SK-N-SH (cell line): ENCODE data around the gene TSHZ2. TPM values are rescaled to one million over a fixed set of nuclear protein-coding genes. Genes with fewer than 3 reads are reported as not detected.

ENCODE experiments used
- CTCF ChIA-PET: fragments of 300-600, 350-600 bp; formaldehyde crosslinking; extraction: SDS; loops from one replicate; lab custom pipeline; 2021; lab: Yijun Ruan, JAX
- POLR2A ChIA-PET: fragments of 350-600 bp; sonication (Branson Sonifier 250); formaldehyde crosslinking; extraction: SDS; loops from one replicate; lab custom pipeline; 2020; ENCODE audit warnings: antibody characterized with exemption, inconsistent platforms; lab: Yijun Ruan, JAX
- DNase-seq: peaks from one replicate; pipeline ENCODE4 v3.0.0; 2012
- H2AFZ ChIP-seq: fragments of 200-600 bp; sonication (generic); 2 replicates; pipeline ENCODE4 v1.8.1; 2016; ENCODE audit warnings: antibody characterized with exemption, mild to moderate bottlenecking, low read depth
- H3F3A ChIP-seq: fragments of 200-600 bp; sonication (generic); replicated peaks from 2 replicates; pipeline ENCODE3; 2016; ENCODE audit warnings: antibody characterized with exemption, mild to moderate bottlenecking; ENCODE audit not compliant: insufficient read depth
- H3K27ac ChIP-seq, 2 experiments: fragments of 200-500 bp in 1 of 2; fragments of 200-600 bp in 1 of 2; sonication (Bioruptor generic) in 1 of 2; sonication (generic), shearing (Covaris generic) in 1 of 2; 2 replicates each; pipeline versions ENCODE4 v1.5.1 to v1.6.1; 2014 to 2016; ENCODE audit warnings: low read depth in 2 of 2, inconsistent platforms in 1 of 2, low read length in 1 of 2, mild to moderate bottlenecking in 1 of 2, mixed read lengths in 1 of 2
- H3K27me3 ChIP-seq: fragments of 200-600 bp; sonication (generic), shearing (Covaris generic); 2 replicates; pipeline ENCODE4 v1.6.1; 2016; ENCODE audit warnings: mixed run types; ENCODE audit not compliant: insufficient read depth
- H3K36me3 ChIP-seq, 2 experiments: fragments of 200-500 bp in 1 of 2; fragments of 200-600 bp in 1 of 2; sonication (Bioruptor generic) in 1 of 2; sonication (generic) in 1 of 2; replicated peaks in 1 of 2; 2 replicates each; pipeline versions ENCODE3 to v1.5.1; 2014 to 2016; ENCODE audit warnings: low read length in 1 of 2, mild to moderate bottlenecking in 1 of 2; ENCODE audit not compliant: insufficient read depth in 2 of 2, control insufficient read depth in 1 of 2
- H3K4me1 ChIP-seq, 2 experiments: fragments of 200-500 bp in 1 of 2; fragments of 200-600 bp in 1 of 2; sonication (Bioruptor generic) in 1 of 2; sonication (generic), shearing (Covaris generic) in 1 of 2; 2 replicates each; pipeline versions ENCODE4 v1.5.1 to v1.6.1; 2014 to 2016; ENCODE audit warnings: low read depth in 1 of 2, low read length in 1 of 2, mixed run types in 1 of 2; ENCODE audit not compliant: insufficient read depth in 2 of 2, control insufficient read depth in 1 of 2
- H3K4me2 ChIP-seq: fragments of 200-600 bp; sonication (generic), shearing (Covaris generic); 2 replicates; pipeline ENCODE4 v1.6.1; 2017; ENCODE audit warnings: mixed run types
- H3K4me3 ChIP-seq, 2 experiments: fragments of 200-500 bp in 1 of 2; fragments of 200-600 bp in 1 of 2; sonication (Bioruptor generic) in 1 of 2; sonication (generic), shearing (Covaris generic) in 1 of 2; 2 replicates each; pipeline versions ENCODE4 v1.5.1 to v1.8.1; 2014 to 2016; ENCODE audit warnings: low read depth in 2 of 2, inconsistent platforms in 1 of 2, low read length in 1 of 2, mild to moderate bottlenecking in 1 of 2, mixed read lengths in 1 of 2, moderate library complexity in 1 of 2
- H3K79me2 ChIP-seq: fragments of 200-600 bp; sonication (generic); 2 replicates; pipeline ENCODE4 v1.8.1; 2017; ENCODE audit warnings: mild to moderate bottlenecking; ENCODE audit not compliant: insufficient read depth
- H3K9ac ChIP-seq: fragments of 200-600 bp; sonication (generic); 2 replicates; pipeline ENCODE4 v1.6.1; 2017; ENCODE audit warnings: mixed run types
- H3K9me2 ChIP-seq: fragments of 200-600 bp; sonication (generic); 2 replicates; pipeline ENCODE4 v1.6.1; 2017; ENCODE audit warnings: mixed run types
- H3K9me3 ChIP-seq: fragments of 200-600 bp; sonication (generic); 2 replicates; pipeline ENCODE4 v1.6.1; 2017; ENCODE audit warnings: mixed run types, mild to moderate bottlenecking, moderate library complexity
- H4K20me1 ChIP-seq: fragments of 200-600 bp; sonication (generic); 2 replicates; pipeline ENCODE4 v1.6.1; 2017; ENCODE audit warnings: mild to moderate bottlenecking, mixed run types; ENCODE audit not compliant: insufficient read depth
- CHD2 ChIP-seq: fragments of 150-350 bp; IDR thresholded peaks from 2 replicates; pipeline ENCODE4 v1.6.1; 2018; ENCODE audit warnings: low read length; ENCODE audit not compliant: partially characterized antibody
- ELF1 ChIP-seq: IDR thresholded peaks from 2 replicates; pipeline ENCODE4 v1.4.0; 2012
- EZH2phosphoT487 ChIP-seq: fragments of 200-600 bp; sonication (generic); IDR thresholded peaks from 2 replicates; pipeline ENCODE4 v1.6.1; 2017; ENCODE audit warnings: low read depth, mixed run types, mild to moderate bottlenecking, antibody characterized with exemption, moderate library complexity, borderline replicate concordance
- FOSL2 ChIP-seq: IDR thresholded peaks from 2 replicates; pipeline ENCODE4 v1.4.0; 2012; ENCODE audit warnings: low read depth, mild to moderate bottlenecking, moderate library complexity, borderline replicate concordance
- FOXJ3 ChIP-seq: sonication (generic); formaldehyde crosslinking; IDR thresholded peaks from 2 replicates; pipeline ENCODE4 v1.5.1; 2020; ENCODE audit warnings: mild to moderate bottlenecking, missing genetic modification reagents
- NRF1 ChIP-seq: IDR thresholded peaks from 2 replicates; pipeline ENCODE4 v1.6.1; 2012; ENCODE audit warnings: low read depth, mild to moderate bottlenecking, low read length
- PBX3 ChIP-seq: IDR thresholded peaks from 2 replicates; pipeline ENCODE4; 2012
- SIN3A ChIP-seq: IDR thresholded peaks from 2 replicates; pipeline ENCODE4 v1.6.1; 2012; ENCODE audit warnings: low read depth, mild to moderate bottlenecking, low read length, moderate library complexity, borderline replicate concordance
- SMC3 ChIP-seq: IDR thresholded peaks from 2 replicates; pipeline ENCODE4 v1.6.1; 2012; ENCODE audit warnings: low read depth, low read length, improper control_type of control experiment
- TEAD4 ChIP-seq: IDR thresholded peaks from 2 replicates; pipeline ENCODE4 v1.4.0; 2012; ENCODE audit warnings: mild to moderate bottlenecking, borderline replicate concordance; ENCODE audit not compliant: insufficient read depth
- WGBS: methylation state at CpG from one replicate; pipeline ENCODE4 v1.1.6; 2017; ENCODE audit warnings: low lambda C conversion rate; 5-methylcytosine and 5-hydroxymethylcytosine counted together
- polyA plus RNA-seq, 3 experiments: library from polyadenylated mRNA; depleted of rRNA; stranded (reverse); fragments of >200 nt; gene quantifications; 2 replicates each; pipeline ENCODE4 v1.2.3, GENCODE V29; 2012
- TF ChIP-seq, protein P1 (sequence below): IDR thresholded peaks from 2 replicates; pipeline ENCODE4 v1.4.0; 2012; ENCODE audit warnings: low read depth, borderline replicate concordance
- TF ChIP-seq, protein P2 (sequence below): IDR thresholded peaks from 2 replicates; pipeline ENCODE4 v1.6.1; 2012; ENCODE audit warnings: mild to moderate bottlenecking, low read depth, low read length, moderate library complexity

Gene TSHZ2
- polyA plus RNA-seq, 1 of the 3 experiments (the other 2 are of a cell fraction): 0.13 TPM

GRCh38 chr20:53307964-53308597 is 335.9 kb downstream of the TSHZ2 start (continued):
- TF ChIP-seq ELF1 (no peak), EZH2phosphoT487 (no peak), SIN3A (no peak)

- TF ChIP-seq, protein P1, sequence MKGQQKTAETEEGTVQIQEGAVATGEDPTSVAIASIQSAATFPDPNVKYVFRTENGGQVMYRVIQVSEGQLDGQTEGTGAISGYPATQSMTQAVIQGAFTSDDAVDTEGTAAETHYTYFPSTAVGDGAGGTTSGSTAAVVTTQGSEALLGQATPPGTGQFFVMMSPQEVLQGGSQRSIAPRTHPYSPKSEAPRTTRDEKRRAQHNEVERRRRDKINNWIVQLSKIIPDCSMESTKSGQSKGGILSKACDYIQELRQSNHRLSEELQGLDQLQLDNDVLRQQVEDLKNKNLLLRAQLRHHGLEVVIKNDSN: no peak
- TF ChIP-seq FOXJ3 (CRISPR knock-in tag): no peak
- TF ChIP-seq, protein P2, sequence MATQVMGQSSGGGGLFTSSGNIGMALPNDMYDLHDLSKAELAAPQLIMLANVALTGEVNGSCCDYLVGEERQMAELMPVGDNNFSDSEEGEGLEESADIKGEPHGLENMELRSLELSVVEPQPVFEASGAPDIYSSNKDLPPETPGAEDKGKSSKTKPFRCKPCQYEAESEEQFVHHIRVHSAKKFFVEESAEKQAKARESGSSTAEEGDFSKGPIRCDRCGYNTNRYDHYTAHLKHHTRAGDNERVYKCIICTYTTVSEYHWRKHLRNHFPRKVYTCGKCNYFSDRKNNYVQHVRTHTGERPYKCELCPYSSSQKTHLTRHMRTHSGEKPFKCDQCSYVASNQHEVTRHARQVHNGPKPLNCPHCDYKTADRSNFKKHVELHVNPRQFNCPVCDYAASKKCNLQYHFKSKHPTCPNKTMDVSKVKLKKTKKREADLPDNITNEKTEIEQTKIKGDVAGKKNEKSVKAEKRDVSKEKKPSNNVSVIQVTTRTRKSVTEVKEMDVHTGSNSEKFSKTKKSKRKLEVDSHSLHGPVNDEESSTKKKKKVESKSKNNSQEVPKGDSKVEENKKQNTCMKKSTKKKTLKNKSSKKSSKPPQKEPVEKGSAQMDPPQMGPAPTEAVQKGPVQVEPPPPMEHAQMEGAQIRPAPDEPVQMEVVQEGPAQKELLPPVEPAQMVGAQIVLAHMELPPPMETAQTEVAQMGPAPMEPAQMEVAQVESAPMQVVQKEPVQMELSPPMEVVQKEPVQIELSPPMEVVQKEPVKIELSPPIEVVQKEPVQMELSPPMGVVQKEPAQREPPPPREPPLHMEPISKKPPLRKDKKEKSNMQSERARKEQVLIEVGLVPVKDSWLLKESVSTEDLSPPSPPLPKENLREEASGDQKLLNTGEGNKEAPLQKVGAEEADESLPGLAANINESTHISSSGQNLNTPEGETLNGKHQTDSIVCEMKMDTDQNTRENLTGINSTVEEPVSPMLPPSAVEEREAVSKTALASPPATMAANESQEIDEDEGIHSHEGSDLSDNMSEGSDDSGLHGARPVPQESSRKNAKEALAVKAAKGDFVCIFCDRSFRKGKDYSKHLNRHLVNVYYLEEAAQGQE: no peak
- no peak for TF ChIP-seq NRF1
- no peak for TF ChIP-seq SMC3
- TF ChIP-seq CHD2: no peak
- no peak for TF ChIP-seq PBX3
- TF ChIP-seq TEAD4: no peak
- no peak for TF ChIP-seq FOSL2
- DNase-seq: no peak
- WGBS: 12% methylated on average over 2 of the region's 2 CpGs
- Histone ChIP-seq H2AFZ (no peak overlapping the region), H3K36me3 (no peaks in the 10 kb centered on the region), H3K4me3 (no peak overlapping the region), H3K79me2 (no peaks in the 10 kb centered on the region), H3K4me1 (no peaks in the 10 kb centered on the region), H4K20me1 (no peaks in the 10 kb centered on the region), H3K9ac (no peak overlapping the region), H3K27me3 (no peaks in the 10 kb centered on the region), H3K9me3 (no peaks in the 10 kb centered on the region), H3K4me2 (no peak overlapping the region), H3F3A (no peaks in the 10 kb centered on the region), H3K9me2 (no peaks in the 10 kb centered on the region), H3K27ac (no peak overlapping the region)
- ChIA-PET CTCF (no interaction called here), POLR2A (no interaction called here)
Observed at GRCh38 chr20:53309515-53309914, 337.4 kb downstream of the TSHZ2 start.
